ENCODE data around the gene PIEZO2. TPM values are rescaled to one million over a fixed set of nuclear protein-coding genes. Genes with fewer than 3 reads are reported as not detected.

The PIEZO2 gene
- total RNA-seq, 3 donors from 2014 or later (not counting 1 experiment from before 2014, with no cell fraction given) = not detected

GRCh38 chr18:11165138-11165537, 15.8 kb upstream of the PIEZO2 start:
- Mint-ChIP-seq H3K36me3 (no peaks in the 10 kb centered on the region), H3K27me3 (ENCODE audit: low read depth in 2 of 2) (peaks cover 0 to 8% of the 10 kb centered on the region in 2 donors), H3K4me1 (peaks cover 0 to 7% of the 10 kb centered on the region in 2 donors), H3K4me3 (no peak overlapping the region), H3K9me3 (peaks cover 0 to 2% of the 10 kb centered on the region in 2 donors), H3K27ac (no peak overlapping the region)
- no peaks in the 10 kb centered on the region for H3K36me3 ChIP-seq (ENCODE audit: control insufficient read depth, insufficient read depth, low read length)
- intact Hi-C loops (cut with micrococcal nuclease) = no loop called here
- 97% methylated on average over 3 of the region's 3 CpGs for WGBS (ENCODE audit: insufficient coverage)
- DNase-seq (no peak), ATAC-seq (no peak)
- no peak for TF ChIP-seq CTCF (IDR thresholded peaks at IDR 0.05)
- no peaks in the 10 kb centered on the region for H3K9me3 ChIP-seq (ENCODE audit: control insufficient read depth, insufficient read depth, low read length)
- no peaks in the 10 kb centered on the region for H3K4me1 ChIP-seq (ENCODE audit: control insufficient read depth, insufficient read depth, low read length)
- no peak overlapping the region for H3K4me3 ChIP-seq (ENCODE audit: low read length)
- no peaks in the 10 kb centered on the region for H3K27me3 ChIP-seq (ENCODE audit: control insufficient read depth, insufficient read depth, low read length)
- no peak overlapping the region for H3K27ac ChIP-seq (ENCODE audit: low read length)

GRCh38 chr18:11163665-11164064, 14.3 kb upstream of the PIEZO2 start:
- Mint-ChIP-seq H3K4me3 (no peak overlapping the region), H3K27me3 (ENCODE audit: low read depth in 2 of 2) (peaks cover 0 to 8% of the 10 kb centered on the region in 2 donors), H3K4me1 (peaks cover 0 to 7% of the 10 kb centered on the region in 2 donors), H3K27ac (no peak overlapping the region), H3K36me3 (no peaks in the 10 kb centered on the region), H3K9me3 (peaks cover 0 to 2% of the 10 kb centered on the region in 2 donors)
- no peak for TF ChIP-seq CTCF (IDR thresholded peaks at IDR 0.05)
- Histone ChIP-seq H3K27ac (ENCODE audit: low read length) (no peak overlapping the region), H3K27me3 (ENCODE audit: control insufficient read depth, insufficient read depth, low read length) (no peaks in the 10 kb centered on the region), H3K36me3 (ENCODE audit: control insufficient read depth, insufficient read depth, low read length) (no peaks in the 10 kb centered on the region), H3K4me3 (ENCODE audit: low read length) (no peak overlapping the region), H3K4me1 (ENCODE audit: control insufficient read depth, insufficient read depth, low read length) (no peaks in the 10 kb centered on the region), H3K9me3 (ENCODE audit: control insufficient read depth, insufficient read depth, low read length) (no peaks in the 10 kb centered on the region)
- WGBS (ENCODE audit: insufficient coverage) = 27% methylated on average over 17 of the region's 18 CpGs
- peak in 1 of 3 donors; percentile 56 for ATAC-seq
- intact Hi-C loops (cut with micrococcal nuclease) = no loop called here
- no peak for DNase-seq

GRCh38 chr18:11162889-11163288, 13.5 kb upstream of the PIEZO2 start:
- Histone ChIP-seq H3K4me3 (ENCODE audit: low read length) (no peak overlapping the region), H3K36me3 (ENCODE audit: control insufficient read depth, insufficient read depth, low read length) (no peaks in the 10 kb centered on the region), H3K4me1 (ENCODE audit: control insufficient read depth, insufficient read depth, low read length) (no peaks in the 10 kb centered on the region), H3K27me3 (ENCODE audit: control insufficient read depth, insufficient read depth, low read length) (no peaks in the 10 kb centered on the region), H3K9me3 (ENCODE audit: control insufficient read depth, insufficient read depth, low read length) (no peaks in the 10 kb centered on the region), H3K27ac (ENCODE audit: low read length) (no peak overlapping the region)
- peaks cover 0 to 7% of the 10 kb centered on the region in 2 donors for H3K4me1 Mint-ChIP-seq
- H3K27ac Mint-ChIP-seq = no peak overlapping the region
- intact Hi-C loops (cut with micrococcal nuclease) = no loop called here
- H3K9me3 Mint-ChIP-seq = peaks cover 0 to 2% of the 10 kb centered on the region in 2 donors
- H3K27me3 Mint-ChIP-seq (ENCODE audit: low read depth in 2 of 2) = peaks cover 0 to 8% of the 10 kb centered on the region in 2 donors
- WGBS (ENCODE audit: insufficient coverage) = 76% methylated on average over 4 of the region's 5 CpGs
- no peaks in the 10 kb centered on the region for H3K36me3 Mint-ChIP-seq
- no peak overlapping the region for H3K4me3 Mint-ChIP-seq
- ATAC-seq = no peak
- no peak for TF ChIP-seq CTCF (IDR thresholded peaks at IDR 0.05)
- no peak for DNase-seq

- Histone ChIP-seq H3K36me3 (ENCODE audit: control insufficient read depth, insufficient read depth, low read length) (no peaks in the 10 kb centered on the region), H3K4me1 (ENCODE audit: control insufficient read depth, insufficient read depth, low read length) (no peaks in the 10 kb centered on the region), H3K4me3 (ENCODE audit: low read length) (no peak overlapping the region), H3K27ac (ENCODE audit: low read length) (no peak overlapping the region), H3K27me3 (ENCODE audit: control insufficient read depth, insufficient read depth, low read length) (no peaks in the 10 kb centered on the region), H3K9me3 (ENCODE audit: control insufficient read depth, insufficient read depth, low read length) (no peaks in the 10 kb centered on the region)
- no peak overlapping the region for H3K4me3 Mint-ChIP-seq
- intact Hi-C loops (cut with micrococcal nuclease) = no loop called here
- WGBS (ENCODE audit: insufficient coverage) = 88% methylated on average over 2 of the region's 3 CpGs
- peaks cover 0 to 7% of the 10 kb centered on the region in 2 donors for H3K4me1 Mint-ChIP-seq
- H3K27me3 Mint-ChIP-seq (ENCODE audit: low read depth in 2 of 2) = peaks cover 0 to 8% of the 10 kb centered on the region in 2 donors
- no peak overlapping the region for H3K27ac Mint-ChIP-seq
- H3K36me3 Mint-ChIP-seq = no peaks in the 10 kb centered on the region
- ATAC-seq = no peak
- no peak for TF ChIP-seq CTCF (IDR thresholded peaks at IDR 0.05)
- DNase-seq = no peak
- H3K9me3 Mint-ChIP-seq = no peaks in the 10 kb centered on the region
Observed at GRCh38 chr18:11162462-11162861, 13.1 kb upstream of the PIEZO2 start.
